Measurements from ENCODE around the gene RRP8. TPM values are rescaled to one million over a fixed set of nuclear protein-coding genes. Genes with fewer than 3 reads are reported as not detected.

RRP8 gene
- 10 to 100 TPM; 18.5 to 26.7 (median 20.2) TPM for total RNA-seq (2021; fragmentation: NEBNext Ultra II Directional; extraction: Animal tissue kit (Norgen Biotek cat#: 25700))
- long read RNA-seq, full-length matches to known transcripts, result 17 of 26 reads
- long read RNA-seq, partial matches to known transcripts, result 2 of 26 reads
- long read RNA-seq, other reads (novel, unspliced or antisense), result 7 of 26 reads

- peak; percentile 88 for DNase-seq
- peaks cover 31% of the 10 kb centered on the region for H3K36me3 Mint-ChIP-seq (ENCODE audit: low read depth)
- peaks cover 15% of the 10 kb centered on the region for H3K4me1 Mint-ChIP-seq (ENCODE audit: low read depth)
- H3K9me3 Mint-ChIP-seq, result no peaks in the 10 kb centered on the region
- no peak within 1 kb of the TSS for H3K27ac Mint-ChIP-seq
- TF ChIP-seq CTCF (IDR thresholded peaks at IDR 0.05), result peak; percentile 34; the same call in 1 of the 2 replicates
- H3K4me3 Mint-ChIP-seq, result no peak within 1 kb of the TSS
- no peaks in the 10 kb centered on the region; the same call in 1 of the 2 replicates for H3K27me3 Mint-ChIP-seq (ENCODE audit: insufficient read depth)
These were observed at the start of gene RRP8, which contains the start of gene ILK for GRCh38 chr11:6603287-6604080. TSS of gene RRP8 (minus strand) at chr11:6603616. CDS start at chr11:6603502, 114 bp downstream. TSS of gene ILK (plus strand) at chr11:6603774. CDS start at chr11:6604272, 498 bp downstream.

- Mint-ChIP-seq H3K27me3 (ENCODE audit: insufficient read depth) (peaks cover 6% of the 10 kb centered on the region), H3K4me1 (ENCODE audit: low read depth) (peaks cover 10% of the 10 kb centered on the region; the same call in 1 of the 2 replicates), H3K36me3 (ENCODE audit: low read depth) (no peaks in the 10 kb centered on the region), H3K4me3 (no peak overlapping the region), H3K27ac (no peak overlapping the region), H3K9me3 (no peaks in the 10 kb centered on the region)
- DNase-seq, result no peak
- no peak for TF ChIP-seq CTCF (IDR thresholded peaks at IDR 0.05)
These were observed 49.7 kb upstream of the RRP8 start for GRCh38 chr11:6653097-6653496.

- Mint-ChIP-seq H3K4me1 (ENCODE audit: low read depth) (peaks cover 9% of the 10 kb centered on the region; the same call in 1 of the 2 replicates), H3K4me3 (no peak overlapping the region), H3K36me3 (ENCODE audit: low read depth) (no peaks in the 10 kb centered on the region), H3K27me3 (ENCODE audit: insufficient read depth) (peaks cover 6% of the 10 kb centered on the region), H3K27ac (no peak overlapping the region), H3K9me3 (no peaks in the 10 kb centered on the region)
- no peak for DNase-seq
- TF ChIP-seq CTCF (IDR thresholded peaks at IDR 0.05), result no peak
These were observed 48.8 kb upstream of the RRP8 start for GRCh38 chr11:6652182-6652581.

GRCh38 chr11:6650980-6651379 is 47.6 kb upstream of the RRP8 start:
- Mint-ChIP-seq H3K27me3 (ENCODE audit: insufficient read depth) (peaks cover 1% of the 10 kb centered on the region), H3K4me1 (ENCODE audit: low read depth) (no peaks in the 10 kb centered on the region), H3K9me3 (no peaks in the 10 kb centered on the region), H3K36me3 (ENCODE audit: low read depth) (no peaks in the 10 kb centered on the region), H3K4me3 (no peak overlapping the region), H3K27ac (no peak overlapping the region)
- no peak for DNase-seq
- TF ChIP-seq CTCF (IDR thresholded peaks at IDR 0.05), result no peak

- no peaks in the 10 kb centered on the region for H3K4me1 Mint-ChIP-seq (ENCODE audit: low read depth)
- TF ChIP-seq CTCF (IDR thresholded peaks at IDR 0.05), result no peak
- H3K27me3 Mint-ChIP-seq (ENCODE audit: insufficient read depth), result peaks cover 2% of the 10 kb centered on the region; the same call in 1 of the 2 replicates
- DNase-seq, result no peak
- no peak overlapping the region for H3K4me3 Mint-ChIP-seq
- no peak overlapping the region for H3K27ac Mint-ChIP-seq
- H3K9me3 Mint-ChIP-seq, result no peaks in the 10 kb centered on the region
- no peaks in the 10 kb centered on the region for H3K36me3 Mint-ChIP-seq (ENCODE audit: low read depth)
These were observed 46.7 kb upstream of the RRP8 start for GRCh38 chr11:6650104-6650503.

Measured in HFFc6 (cell line).